Measurements from ENCODE around the gene AKNA.

Gene AKNA

GRCh38 chr9:114374936-114375335, 12.8 kb downstream of the AKNA start:
- DNase-seq: no peak

DNA sequence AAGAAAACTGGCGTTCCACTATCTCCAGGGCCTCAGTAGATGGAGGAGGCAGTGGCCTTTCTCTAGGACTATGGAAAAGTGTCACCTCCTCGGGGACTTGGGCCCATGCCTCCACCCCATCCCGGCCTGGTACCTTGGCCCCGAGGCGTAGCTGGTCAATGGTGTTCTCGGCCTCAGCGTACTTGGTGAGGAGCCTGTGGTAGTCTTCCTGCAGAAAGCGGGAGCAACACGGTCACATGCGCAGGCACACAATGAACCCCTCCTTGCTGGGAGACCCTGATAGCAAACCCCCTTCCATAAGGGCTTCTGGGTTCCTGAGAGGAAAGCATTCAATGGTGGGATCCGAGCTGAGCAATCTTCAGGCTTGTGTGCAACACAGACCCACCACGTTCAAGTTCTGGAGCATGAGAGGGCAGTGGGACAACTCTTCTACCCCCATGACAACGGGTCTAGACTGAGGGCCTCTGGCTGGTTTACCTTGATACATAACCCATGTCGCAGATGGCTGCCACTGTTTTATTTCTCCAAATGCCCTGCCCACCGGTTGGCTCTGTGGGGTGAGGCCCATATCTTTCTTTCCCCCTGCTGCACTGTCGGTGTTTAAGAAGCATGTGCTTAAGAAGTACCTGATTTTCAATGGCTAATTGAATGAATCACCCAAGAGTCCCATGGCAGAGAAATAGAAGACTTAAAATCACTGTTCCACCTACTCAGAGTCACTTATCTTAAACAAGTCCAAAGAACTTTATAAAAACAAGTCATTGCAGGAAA, 13.6 kb downstream of the AKNA start:
- DNase-seq: no peak

DNA sequence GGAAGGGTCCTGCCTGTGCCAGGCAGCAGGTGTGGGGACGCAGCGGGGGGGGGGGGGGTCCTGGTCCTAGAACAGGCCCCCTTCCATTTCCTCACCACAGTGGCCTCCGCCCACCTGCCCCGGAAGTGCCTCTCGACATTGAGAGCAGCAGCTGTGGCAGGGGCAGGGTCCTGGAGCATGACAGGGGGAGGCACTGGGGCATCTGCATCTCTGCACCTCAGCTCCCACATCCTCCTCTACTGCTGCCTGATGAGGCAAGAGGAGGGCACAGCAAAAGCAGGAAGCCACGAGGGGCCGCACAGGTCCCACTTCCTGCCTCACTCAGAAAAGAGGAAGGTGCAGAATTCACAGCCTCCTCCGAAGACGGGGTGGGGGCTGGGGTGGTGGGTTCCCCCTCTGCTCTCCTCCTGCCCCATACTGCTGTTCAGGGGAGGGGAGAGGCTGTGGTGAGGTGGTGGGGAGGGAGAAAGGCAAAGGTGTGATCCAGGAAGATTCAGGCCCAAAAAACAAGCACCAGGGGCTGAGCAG, 14.8 kb downstream of the AKNA start:
- no peak for DNase-seq

DNA sequence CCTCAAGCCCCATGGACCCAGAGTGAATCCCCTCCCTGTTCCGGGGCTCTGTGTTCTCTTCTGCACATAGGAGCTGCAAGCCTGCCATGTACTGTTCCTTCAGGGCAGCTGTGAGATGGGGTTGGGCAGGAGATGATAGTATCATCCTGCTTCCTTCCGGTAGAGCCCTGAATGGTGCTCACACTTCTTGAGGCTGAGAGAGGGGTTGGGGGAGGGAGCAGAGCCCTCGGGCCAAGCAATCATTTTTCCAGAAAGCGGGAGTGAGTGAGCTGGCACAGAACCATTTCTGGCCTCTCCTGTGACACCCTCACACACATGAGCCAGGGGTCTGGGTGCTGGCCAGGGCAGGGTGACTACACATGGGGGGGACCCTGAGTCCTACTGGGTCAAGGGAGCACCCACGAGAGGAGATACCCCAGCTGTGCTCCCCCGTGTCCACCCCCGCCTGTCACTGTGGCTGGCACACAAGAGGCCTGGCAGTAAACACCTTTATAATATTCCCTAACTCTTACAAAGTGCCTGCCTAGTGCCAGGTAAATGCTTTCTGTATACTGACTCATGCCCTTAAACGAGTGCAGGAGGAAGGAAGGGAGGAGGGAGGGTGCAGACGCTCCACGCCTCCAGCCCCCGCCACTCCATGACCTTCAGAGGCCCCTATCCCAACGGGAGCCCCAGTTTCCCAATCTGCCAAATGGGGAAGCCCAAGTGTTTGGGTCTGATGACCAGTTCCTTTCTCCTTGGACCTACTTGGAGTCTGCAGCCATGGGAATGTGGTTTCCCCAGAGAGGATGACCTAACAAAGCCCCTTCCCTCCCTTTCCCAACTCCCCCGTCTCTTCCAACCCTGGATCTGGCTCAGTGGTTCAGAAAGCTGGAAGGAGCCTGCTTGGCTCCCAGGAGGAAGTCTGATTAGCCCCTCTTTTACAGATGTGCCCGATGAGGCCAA, 15.5 kb downstream of the AKNA start:
- no peak for DNase-seq

DNA sequence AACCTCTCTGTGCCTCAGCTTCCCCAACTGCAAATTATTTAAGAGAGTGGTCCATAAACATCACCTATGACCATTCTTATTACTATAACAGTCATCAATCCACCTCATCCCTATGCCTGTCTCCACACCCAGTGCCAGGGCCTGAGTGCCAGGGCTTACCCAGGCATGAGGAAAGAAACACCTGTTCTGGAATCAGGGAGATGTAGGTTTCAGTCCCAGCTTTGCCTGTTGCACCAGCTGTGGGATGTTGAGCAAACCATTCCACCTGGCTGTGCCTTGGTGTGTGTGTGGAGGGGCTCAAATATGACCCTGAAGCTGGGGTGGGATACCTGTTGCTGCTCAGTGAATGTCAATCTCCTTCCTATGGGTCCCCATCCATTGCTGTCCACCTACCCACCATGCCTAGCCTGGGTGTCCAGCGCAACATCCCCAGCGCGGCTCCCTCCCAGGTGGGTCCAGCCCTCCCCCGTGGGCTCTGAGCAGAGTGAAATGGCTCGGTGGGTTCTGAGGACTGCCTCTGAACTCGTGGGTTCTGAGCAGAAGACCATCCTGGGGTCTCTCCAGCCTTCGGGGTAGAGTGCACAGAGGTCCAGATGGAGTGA, 16.3 kb downstream of the AKNA start:
- no peak for DNase-seq

DNA sequence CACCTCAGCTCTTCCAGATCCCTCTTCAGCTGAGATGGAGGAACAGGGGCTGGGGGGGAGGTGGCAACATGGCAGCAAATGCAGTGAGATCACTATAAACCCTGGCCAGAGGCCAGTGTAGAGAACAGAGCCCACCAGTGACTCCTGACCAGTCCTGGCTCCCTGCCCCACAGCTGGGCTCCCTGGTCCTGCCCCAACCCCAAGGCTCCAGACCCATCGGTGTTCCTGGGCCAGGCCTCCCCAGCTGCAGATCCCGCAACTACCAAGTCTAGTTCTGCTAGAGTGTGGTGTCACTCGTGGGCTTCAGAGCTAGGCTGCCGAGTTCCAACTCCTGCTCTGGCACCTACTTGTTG, 16.8 kb downstream of the AKNA start:
- no peak for DNase-seq

GRCh38 chr9:114370251-114370967, 17.4 kb downstream of the AKNA start:
- DNase-seq: no peak

GRCh38 chr9:114369216-114370130, 18.3 kb downstream of the AKNA start:
- DNase-seq: no peak

- DNase-seq: no peak
Measured at GRCh38 chr9:114367772-114368569, 19.8 kb downstream of the AKNA start.

- no peak for DNase-seq
Measured at GRCh38 chr9:114367366-114367765, 20.4 kb downstream of the AKNA start.

DNA sequence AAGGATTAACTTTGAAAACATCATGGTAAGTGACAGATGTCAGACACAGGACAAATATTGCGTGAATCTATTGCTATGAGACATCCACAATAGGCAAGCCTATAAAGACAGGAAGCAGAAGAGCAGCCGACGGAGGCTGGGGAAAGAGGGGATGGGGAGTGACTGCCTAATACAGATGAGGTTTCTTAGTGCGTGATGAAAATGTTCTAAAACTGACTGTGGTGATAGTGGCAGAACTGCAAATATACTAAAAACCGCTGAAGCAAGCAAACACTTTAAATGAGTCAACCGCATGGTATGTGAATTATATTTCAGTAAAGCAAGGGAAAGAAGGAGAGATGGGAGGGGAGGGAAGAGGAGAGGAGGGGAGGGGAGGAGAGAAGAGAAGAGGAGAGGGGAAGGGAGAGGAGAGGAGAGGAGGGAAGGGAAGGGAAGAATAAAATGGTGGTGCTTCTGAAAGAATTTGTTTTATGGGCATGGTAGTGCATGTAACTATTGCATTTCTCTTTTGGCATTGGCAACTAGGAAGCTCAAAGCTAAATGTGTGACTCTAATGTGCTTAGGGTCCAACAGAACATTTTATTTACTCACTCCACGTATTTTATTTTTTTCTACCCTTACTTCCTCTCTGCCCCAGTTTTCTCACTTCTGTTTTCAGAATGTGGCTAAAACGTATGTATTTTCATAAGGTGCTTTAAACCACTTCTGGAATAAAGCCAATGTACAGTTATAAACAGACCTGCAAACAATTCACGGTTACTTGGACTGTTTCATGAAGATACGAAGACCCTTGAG, 21.3 kb downstream of the AKNA start:
- DNase-seq: no peak

DNA sequence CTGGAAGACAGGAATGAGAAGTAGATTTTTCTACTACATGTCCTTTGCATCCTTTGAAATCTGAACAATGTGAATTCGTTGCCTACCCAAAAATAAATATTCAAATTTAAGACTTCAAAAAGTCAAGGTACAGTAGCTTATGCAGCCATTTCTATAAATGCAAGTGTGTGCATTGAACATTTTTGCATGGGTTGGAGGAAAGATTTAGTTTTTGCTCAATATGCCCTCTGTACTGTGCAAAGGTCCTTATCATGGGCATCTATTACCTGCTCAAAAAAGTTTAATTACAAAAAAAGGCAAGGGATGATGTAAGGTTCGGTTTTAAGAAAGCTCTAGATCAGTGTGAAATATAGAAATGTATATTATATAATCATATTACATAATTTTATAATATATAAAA, 22.6 kb downstream of the AKNA start:
- no peak for DNase-seq

DNA sequence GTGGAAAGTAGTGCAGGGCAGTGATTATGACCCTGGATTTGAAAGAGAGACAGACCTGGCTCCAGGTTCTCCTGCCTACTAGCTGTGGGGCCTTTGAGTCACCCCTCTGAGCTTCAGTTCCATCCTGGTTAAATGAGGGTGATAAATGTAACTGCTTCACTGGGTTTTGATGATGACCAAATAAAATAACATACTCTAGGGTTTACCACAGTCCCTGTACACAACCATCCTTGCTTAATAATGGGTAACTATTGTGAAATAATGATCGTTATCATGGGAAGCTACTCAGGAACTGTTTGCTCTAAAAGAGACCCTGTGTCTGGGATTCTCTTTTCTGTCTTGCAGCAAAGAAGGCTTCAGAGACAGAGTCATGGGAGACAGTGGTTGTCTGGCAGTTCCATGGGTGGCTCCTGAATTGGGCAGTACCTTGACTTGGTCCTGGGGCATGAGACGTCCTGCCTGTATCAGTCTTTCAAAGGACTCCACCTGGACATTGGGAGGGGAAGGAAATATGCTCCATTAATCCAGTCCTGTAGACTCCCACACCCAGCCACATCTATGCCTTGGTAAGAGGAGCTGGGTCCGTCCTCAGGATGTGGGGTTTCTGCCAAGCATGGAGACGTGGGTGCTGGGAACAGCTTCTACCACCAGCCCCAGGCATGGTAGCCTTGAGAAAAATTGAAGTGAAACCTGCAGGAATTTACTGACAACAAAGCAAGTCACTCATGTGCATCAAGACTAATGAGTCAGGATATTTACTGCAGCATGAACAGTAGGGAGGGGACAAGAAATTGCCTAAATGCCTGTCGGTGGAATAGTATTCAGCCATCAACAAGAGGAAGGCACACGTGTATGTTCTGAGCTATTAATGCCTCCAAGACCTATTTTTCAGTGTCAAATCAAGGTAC, 23.4 kb downstream of the AKNA start:
- DNase-seq: no peak

DNA sequence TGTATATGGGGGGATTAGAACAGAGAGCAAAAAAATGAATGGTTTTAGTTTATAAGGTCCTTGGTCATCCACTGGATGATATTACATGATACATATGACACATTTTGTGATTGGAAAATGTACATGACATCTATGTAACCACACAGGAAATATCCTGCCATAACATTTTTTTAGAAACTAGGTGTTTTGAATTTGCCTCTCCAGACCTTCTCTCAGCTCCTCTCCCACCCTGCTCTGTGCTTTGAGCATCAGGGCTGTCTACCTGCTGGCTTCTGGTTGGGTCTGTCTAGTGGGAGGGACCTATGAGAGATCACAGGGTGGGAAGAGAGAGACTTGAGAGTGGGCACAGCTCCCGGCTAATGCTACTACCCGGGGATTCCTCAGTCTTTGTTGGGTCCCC, 24.4 kb downstream of the AKNA start:
- no peak for DNase-seq

DNA sequence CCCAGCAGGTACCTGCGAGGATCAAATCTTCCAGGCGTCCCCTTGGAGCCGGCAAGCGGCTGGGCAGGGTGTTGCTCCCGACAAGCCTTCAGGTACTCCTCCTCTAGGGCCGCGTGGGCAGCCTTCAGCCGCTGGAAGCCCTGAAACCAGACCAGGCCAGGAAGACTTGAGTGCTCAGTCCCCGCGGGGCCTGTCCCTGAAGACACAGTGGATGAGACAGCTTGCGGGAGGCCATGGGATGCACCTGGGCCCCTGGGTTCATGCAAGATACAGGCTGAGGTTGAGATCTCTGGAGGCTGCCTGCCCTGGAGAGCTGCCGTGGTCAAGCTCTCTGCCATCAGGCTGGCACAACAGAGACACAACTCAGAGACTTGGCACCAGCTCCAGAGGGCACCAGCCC, 25.4 kb downstream of the AKNA start:
- DNase-seq: no peak

DNA sequence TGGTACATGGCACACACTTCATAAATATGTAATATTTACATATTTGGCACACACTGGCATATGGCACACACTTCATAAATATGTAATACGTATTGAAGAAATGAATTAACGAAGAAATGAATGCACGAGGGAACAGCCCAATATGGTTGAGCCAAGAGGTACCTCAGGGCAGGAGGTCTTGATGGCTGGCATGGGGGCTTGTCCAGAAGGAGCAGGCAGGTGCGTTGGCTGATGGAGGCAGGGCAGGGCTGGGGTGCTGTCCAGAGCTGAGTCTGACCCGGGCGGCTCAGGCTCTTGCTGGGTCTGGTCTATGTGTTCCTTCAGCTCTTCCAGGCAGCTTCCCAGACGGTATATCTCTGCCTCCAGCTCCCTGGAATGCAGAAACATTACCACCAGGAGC, 26.2 kb downstream of the AKNA start:
- DNase-seq: no peak

- no peak for DNase-seq
Measured at GRCh38 chr9:114359801-114360200, 28.0 kb downstream of the AKNA start.

- DNase-seq: no peak
Measured at GRCh38 chr9:114357911-114358328, 29.9 kb downstream of the AKNA start.

DNA sequence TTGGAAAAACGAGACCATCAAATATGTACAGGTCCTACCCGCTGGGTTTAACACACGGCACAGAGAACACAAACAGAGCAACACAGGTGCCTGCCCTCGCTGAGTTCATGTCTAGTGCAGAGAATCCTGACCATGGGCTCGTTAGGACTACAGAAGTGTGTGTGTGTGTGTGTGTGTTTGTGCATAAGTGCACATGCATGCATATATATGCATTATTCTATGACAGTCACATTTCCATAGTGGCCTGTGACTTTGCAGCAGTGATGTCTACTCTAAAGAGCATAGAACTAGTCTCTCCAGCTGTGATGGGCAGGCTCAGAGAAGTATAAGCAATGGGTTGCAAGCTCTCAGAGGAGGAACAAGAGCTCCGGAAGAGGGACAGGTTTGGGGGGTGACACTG, 30.4 kb downstream of the AKNA start:
- no peak for DNase-seq

All from COR-L47 (cell line).